AG09319 (cell line): Measurements from ENCODE around the gene STIL.
"Not testable (repeated sequence)": the region's sequence is repeated elsewhere in the genome, so short reads cannot be mapped to it uniquely, and the experiment has no call there.

Source experiments
- DNase-seq: peaks from one replicate; pipeline ENCODE4 v3.0.0-alpha.2; 2010; ENCODE audit warnings: low read depth; ENCODE audit errors: extremely low read depth
- CTCF ChIP-seq: IDR thresholded peaks from 2 replicates; pipeline ENCODE4 v1.5.1; 2011; ENCODE audit warnings: low read depth, mild to moderate bottlenecking, inconsistent platforms, low read length, moderate library complexity

Gene STIL

GRCh38 chr1:47276850-47277249 is 37.1 kb downstream of the STIL start:
- no peak for TF ChIP-seq CTCF
- no peak for DNase-seq

GRCh38 chr1:47275811-47276210 is 38.1 kb downstream of the STIL start:
- DNase-seq = not testable (repeated sequence)

GRCh38 chr1:47265529-47265928 is 48.4 kb downstream of the STIL start:
- DNase-seq = not testable (repeated sequence)

- TF ChIP-seq CTCF = peak; percentile 69
- peak; percentile 14 for DNase-seq
Measured at GRCh38 chr1:47262787-47263413, 51.0 kb downstream of the STIL start.

GRCh38 chr1:47257224-47257623 is 56.7 kb downstream of the STIL start:
- TF ChIP-seq CTCF = no peak
- no peak for DNase-seq

- no peak for TF ChIP-seq CTCF
- no peak for DNase-seq
Measured at GRCh38 chr1:47252795-47253194, 61.2 kb downstream of the STIL start.

GRCh38 chr1:47252369-47252768 is 61.6 kb downstream of the STIL start:
- no peak for DNase-seq
- TF ChIP-seq CTCF = no peak

- no peak for DNase-seq
- no peak for TF ChIP-seq CTCF
Measured at GRCh38 chr1:47249755-47250154, 64.2 kb downstream of the STIL start.
